ENCODE results near the gene ZNF746. TPM values are rescaled to one million over a fixed set of nuclear protein-coding genes. Genes with fewer than 3 reads are reported as not detected.

Gene ZNF746
- total RNA-seq, 1 experiment from 2014 or later = 19.2 TPM

- Histone ChIP-seq H3K4me1 (replicated peaks; ENCODE audit: insufficient read depth) (no peaks in the 10 kb centered on the region), H2AFZ (no peak overlapping the region), H3K36me3 (ENCODE audit: low read depth) (no peaks in the 10 kb centered on the region), H3K27me3 (ENCODE audit: insufficient read depth, low read depth) (peaks cover 4% of the 10 kb centered on the region; the same call in 1 of the 2 replicates), H3F3A (ENCODE audit: insufficient read depth, low read depth) (no peaks in the 10 kb centered on the region), H3K27ac (no peak overlapping the region), H3K79me2 (ENCODE audit: low read depth) (no peaks in the 10 kb centered on the region), H4K20me1 (ENCODE audit: insufficient read depth) (no peaks in the 10 kb centered on the region), H3K4me3 (no peak overlapping the region), H3K9me2 (ENCODE audit: insufficient read depth) (no peaks in the 10 kb centered on the region), H3K4me2 (no peak overlapping the region), H3K9me3 (ENCODE audit: insufficient read depth, low read depth) (peaks cover 19% of the 10 kb centered on the region)
- intact Hi-C loops (cut with micrococcal nuclease; ENCODE audit: unreplicated experiment) = no loop called here
- no peak for DNase-seq
- ChIA-PET CTCF (no interaction called here), POLR2A (ENCODE audit: unreplicated experiment) (no interaction called here)
- no TSS peak for BruUV-seq (replicated peaks)
- TF ChIP-seq EZH2 (IDR thresholded peaks at IDR 0.05; ENCODE audit: low read depth) (no peak), CTCF (conservative IDR thresholded peaks at IDR 0.05) (no peak)
Measured at GRCh38 chr7:149509774-149510173, 12.2 kb upstream of the ZNF746 start.

- Histone ChIP-seq H3K36me3 (ENCODE audit: low read depth) (no peaks in the 10 kb centered on the region), H3K4me2 (no peak overlapping the region), H3K27ac (no peak overlapping the region), H3K4me3 (no peak overlapping the region), H3K9me2 (ENCODE audit: insufficient read depth) (no peaks in the 10 kb centered on the region), H3K79me2 (ENCODE audit: low read depth) (no peaks in the 10 kb centered on the region), H3F3A (ENCODE audit: insufficient read depth, low read depth) (no peaks in the 10 kb centered on the region), H4K20me1 (ENCODE audit: insufficient read depth) (no peaks in the 10 kb centered on the region), H3K27me3 (ENCODE audit: insufficient read depth, low read depth) (no peaks in the 10 kb centered on the region), H2AFZ (no peak overlapping the region), H3K4me1 (replicated peaks; ENCODE audit: insufficient read depth) (no peaks in the 10 kb centered on the region), H3K9me3 (ENCODE audit: insufficient read depth, low read depth) (peaks cover 24% of the 10 kb centered on the region)
- DNase-seq = no peak
- ChIA-PET POLR2A (ENCODE audit: unreplicated experiment) (no interaction called here), CTCF (no interaction called here)
- TF ChIP-seq EZH2 (IDR thresholded peaks at IDR 0.05; ENCODE audit: low read depth) = no peak
- no peak for TF ChIP-seq CTCF (conservative IDR thresholded peaks at IDR 0.05)
- intact Hi-C loops (cut with micrococcal nuclease; ENCODE audit: unreplicated experiment) = no loop called here
- no TSS peak for BruUV-seq (replicated peaks)
Measured at GRCh38 chr7:149505551-149505950, 7.9 kb upstream of the ZNF746 start.

- no peaks in the 10 kb centered on the region for H3F3A ChIP-seq (ENCODE audit: insufficient read depth, low read depth)
- H4K20me1 ChIP-seq (ENCODE audit: insufficient read depth) = no peaks in the 10 kb centered on the region; the same call in 1 of the 2 replicates
- H3K79me2 ChIP-seq (ENCODE audit: low read depth) = peaks cover 4% of the 10 kb centered on the region
- CTCF ChIA-PET = no interaction called here
- H3K27me3 ChIP-seq (ENCODE audit: insufficient read depth, low read depth) = no peaks in the 10 kb centered on the region
- no peak overlapping the region for H3K4me3 ChIP-seq
- H3K4me2 ChIP-seq = no peak overlapping the region
- no peak for DNase-seq
- H3K27ac ChIP-seq = no peak overlapping the region
- H3K36me3 ChIP-seq (ENCODE audit: low read depth) = no peaks in the 10 kb centered on the region
- TF ChIP-seq EZH2 (IDR thresholded peaks at IDR 0.05; ENCODE audit: low read depth) = no peak
- TF ChIP-seq CTCF (conservative IDR thresholded peaks at IDR 0.05) = no peak
- peaks cover 8% of the 10 kb centered on the region; the same call in 1 of the 2 replicates for H3K9me3 ChIP-seq (ENCODE audit: insufficient read depth, low read depth)
- H3K9me2 ChIP-seq (ENCODE audit: insufficient read depth) = no peaks in the 10 kb centered on the region
- BruUV-seq (replicated peaks) = no TSS peak
- POLR2A ChIA-PET (ENCODE audit: unreplicated experiment) = no interaction called here
- no peak overlapping the region for H2AFZ ChIP-seq
- peaks cover 3% of the 10 kb centered on the region; the same call in 1 of the 2 replicates for H3K4me1 ChIP-seq (replicated peaks; ENCODE audit: insufficient read depth)
- intact Hi-C loops (cut with micrococcal nuclease; ENCODE audit: unreplicated experiment) = no loop called here
Measured at GRCh38 chr7:149501651-149502050, 4.0 kb upstream of the ZNF746 start.
